DMS153 (cell line): ENCODE results near the gene MRPL28.
"Not testable (repeated sequence)": the region's sequence is repeated elsewhere in the genome, so short reads cannot be mapped to it uniquely, and the experiment has no call there.

Experiments used
- DNase-seq: peaks from one replicate; lab custom pipeline; 2025; lab: John Stamatoyannopoulos, UW

The MRPL28 gene

DNA sequence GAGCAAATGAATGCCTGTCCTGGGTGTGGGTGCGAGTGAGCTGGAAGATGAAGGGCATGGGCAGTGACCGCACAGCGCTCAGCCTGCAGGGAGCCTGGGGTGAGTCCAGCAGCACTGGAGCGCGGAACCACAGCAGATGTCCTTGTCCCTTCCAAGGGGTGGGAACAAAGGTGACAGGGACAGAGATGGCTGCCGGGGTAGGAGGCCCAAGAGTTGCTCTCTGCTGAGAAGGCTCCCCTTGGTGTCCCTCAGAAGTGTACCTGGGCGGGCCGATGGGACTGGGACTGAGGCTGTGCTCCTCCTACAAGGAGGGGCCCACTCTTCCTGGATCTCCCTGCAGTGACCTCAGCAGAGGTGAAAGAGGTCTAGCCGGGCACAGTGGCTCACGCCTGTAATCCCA is 19.0 kb upstream of the MRPL28 start:
- no peak for DNase-seq

DNA sequence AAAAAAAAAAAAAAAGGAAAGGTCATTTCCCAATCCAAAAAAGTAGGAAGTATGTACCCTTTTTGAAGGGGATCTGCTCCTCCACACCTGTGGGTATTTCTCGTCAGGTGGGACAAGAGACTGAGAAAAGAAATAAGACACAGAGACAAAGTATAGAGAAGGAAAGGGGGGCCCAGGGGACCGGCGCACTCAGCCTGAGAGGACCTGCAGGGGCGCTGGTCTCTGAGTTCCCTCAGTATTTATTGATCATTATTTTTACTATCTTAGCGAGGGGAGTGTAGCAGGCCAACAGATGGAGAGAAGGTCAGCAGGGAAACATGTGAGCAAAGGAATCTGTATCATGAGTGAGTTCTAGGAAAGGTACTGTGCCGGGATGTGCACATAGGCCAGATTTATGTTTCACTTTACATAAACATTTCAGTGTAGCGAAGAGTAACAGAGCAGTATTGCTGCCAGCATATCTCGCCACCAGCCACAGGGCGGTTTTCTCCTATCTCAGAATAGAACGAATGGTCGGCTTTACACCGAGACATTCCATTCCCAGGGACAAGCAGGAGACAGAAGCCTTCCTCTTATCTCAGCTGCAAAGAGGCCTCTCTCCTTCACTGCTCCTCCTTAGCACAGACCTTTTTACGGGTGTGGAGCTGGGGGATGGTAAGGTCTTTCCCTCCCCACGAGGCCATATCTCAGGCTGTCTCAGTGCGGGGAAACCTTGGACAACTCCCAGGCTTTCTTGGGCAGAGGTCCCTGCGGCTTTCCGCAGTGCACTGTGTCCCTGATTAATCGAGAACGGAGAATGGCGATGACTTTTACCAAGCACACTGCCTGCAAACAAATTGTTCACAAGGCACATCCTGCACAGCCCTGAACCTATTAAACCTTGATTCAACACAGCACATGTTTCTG is 17.7 kb upstream of the MRPL28 start:
- DNase-seq, result not testable (repeated sequence)

DNA sequence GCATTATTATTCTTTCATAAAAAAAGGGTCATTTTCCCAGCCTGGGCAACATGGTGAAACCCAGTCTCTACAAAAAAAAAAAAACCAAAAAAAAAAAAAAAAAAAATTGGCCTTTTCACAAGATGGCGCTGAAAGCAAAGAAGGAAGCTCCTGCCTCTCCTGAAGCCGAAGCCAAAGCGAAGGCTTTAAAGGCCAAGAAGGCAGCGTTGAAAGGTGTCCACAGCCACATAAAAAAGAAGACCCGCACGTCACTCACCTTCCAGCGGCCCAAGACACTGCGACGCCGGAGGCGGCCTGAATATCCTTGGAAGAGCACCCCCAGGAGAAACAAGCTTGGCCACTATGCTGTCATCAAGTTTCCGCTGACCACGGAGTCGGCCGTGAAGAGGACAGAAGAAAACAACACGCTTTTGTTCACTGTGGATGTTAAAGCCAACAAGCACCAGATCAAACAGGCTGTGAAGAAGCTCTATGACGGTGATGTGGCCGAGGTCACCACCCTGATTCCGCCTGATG is 16.4 kb upstream of the MRPL28 start:
- no peak for DNase-seq

DNA sequence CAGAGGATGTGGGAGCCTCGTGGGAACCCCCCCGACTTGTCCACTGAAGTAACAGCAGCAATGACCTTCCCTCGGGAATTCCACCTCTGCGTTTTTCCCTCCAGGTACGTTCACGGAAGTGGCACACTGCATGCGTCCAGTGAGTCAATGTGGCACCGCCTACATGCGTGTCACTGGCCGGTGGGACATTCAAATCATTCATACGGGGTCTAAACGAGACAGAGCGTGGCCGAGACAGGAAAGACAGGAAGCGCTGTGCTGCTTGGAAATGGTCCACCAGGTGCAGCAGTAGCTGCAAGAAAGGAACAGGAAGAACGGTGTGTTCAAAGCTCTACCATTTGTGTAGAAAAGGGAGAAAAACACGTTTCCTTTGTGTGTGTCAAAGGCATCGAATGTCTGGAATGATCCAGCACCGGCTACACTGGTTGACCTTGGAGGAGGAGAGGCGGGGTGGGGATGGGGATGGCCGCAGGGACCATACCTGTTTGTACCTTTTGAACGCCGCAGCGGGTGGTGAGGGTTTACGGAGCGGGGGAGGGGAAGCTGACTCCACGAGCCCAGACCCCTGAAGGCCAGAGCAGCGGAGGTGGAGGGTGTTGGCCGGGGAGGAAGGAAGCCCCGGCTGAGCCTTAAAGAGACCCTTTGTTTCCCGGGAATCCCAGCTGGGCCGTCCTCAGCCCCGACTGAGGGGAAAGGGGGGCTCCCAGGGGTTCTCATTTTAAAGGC is 13.2 kb upstream of the MRPL28 start:
- peak; percentile 91 for DNase-seq

DNA sequence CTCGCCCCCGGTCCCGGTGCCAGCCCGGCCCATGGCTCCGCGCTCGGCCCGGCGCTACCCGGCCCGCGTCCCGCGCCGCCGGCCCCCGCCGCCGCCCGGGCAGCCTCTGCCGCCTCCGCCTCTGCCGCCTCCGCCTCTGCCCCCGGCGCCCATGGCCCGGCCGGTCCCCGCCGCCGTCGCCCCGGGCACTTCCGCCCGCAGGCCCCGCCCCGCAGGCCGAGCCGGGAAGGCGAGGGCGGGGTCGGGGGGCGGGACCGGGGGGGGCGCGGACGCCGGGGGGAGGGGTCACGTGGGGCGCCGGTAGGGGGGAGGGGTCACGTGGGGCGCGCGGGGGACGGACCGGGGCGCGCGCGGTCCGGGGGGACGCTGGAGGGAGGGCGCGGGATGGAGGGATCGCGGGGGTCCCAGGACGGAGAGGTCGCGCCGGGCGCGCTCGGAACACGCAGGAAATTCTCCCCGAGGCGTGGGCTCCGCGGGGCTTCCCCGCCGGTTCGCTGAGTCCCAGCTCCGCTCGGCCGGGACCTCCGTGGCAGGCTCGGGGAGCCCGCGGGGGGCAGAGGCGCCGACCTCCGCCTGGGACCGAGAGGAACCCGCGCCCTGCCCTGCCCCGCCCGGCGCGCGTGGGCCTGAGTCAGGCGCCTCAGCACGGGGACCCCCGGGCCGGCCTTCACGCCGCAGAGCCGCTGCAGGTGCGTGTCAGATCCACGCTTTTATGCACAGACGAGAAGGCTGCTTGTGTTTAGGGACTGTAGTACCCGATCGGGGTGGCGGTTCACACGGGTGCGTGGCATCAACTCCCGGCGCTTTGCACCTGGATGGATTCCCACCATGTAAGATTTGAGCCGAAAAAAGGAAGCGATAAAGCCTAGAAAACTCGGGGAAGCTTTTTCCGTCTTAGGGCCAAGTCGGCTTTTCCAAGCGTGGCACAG is 11.7 kb upstream of the MRPL28 start, which contains the start of gene PGAP6:
Gene PGAP6, minus strand, starts transcription at position 190 of the 929 bp plus-strand sequence. Its CDS starts 157 bp downstream, at position 33.
- DNase-seq, result no peak

DNA sequence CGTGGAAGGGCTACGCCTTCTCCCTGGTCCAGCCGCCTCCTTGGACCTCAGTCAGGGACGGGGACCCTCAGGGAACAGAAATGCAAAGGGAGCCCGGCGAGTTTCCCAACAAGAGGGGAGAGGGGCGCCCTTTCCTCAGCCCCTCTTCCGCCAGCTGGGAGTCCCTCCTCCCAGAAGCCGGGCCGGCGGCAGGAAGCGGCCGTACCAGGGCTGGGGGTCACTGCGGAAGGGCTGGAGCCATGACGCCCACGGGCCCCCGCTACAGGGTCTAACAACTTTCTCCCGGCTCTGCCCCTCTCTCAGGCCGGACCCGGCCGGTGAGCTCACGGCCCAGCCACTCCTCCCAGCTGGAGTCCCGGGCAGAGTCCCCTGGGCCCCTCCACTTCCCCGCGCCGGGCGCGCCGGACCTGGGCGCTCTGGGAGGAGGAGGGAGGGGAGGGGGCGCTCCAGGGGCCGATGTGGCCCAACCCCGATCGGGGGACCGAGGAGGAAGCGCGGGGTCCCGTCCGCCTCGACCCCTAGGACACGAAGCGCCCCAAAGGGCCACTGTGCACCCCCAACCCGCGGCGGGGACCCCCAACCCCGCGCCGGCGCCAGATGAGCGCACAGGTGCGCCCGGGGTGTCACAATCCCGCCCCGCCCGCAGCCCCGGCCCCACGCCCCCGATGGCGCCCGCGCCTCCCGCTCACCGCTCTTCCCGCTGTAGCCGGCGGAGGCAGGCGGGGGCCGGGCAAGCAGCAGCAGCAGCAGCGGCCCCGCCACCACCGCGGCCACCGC is 10.9 kb upstream of the MRPL28 start:
- no peak for DNase-seq

DNA sequence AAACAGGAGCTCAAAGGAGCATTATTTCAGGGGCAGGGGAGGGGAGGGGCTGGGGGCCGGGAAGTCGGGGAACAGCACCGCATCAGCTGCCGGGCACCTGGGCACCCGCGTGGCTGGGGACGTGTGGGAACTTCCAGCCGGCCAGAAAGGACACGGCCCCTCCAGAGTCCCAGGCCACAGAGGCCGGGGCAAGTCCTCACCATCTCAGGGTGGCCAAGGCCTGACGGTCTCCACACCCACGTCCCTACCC is 10.3 kb upstream of the MRPL28 start:
- no peak for DNase-seq

DNA sequence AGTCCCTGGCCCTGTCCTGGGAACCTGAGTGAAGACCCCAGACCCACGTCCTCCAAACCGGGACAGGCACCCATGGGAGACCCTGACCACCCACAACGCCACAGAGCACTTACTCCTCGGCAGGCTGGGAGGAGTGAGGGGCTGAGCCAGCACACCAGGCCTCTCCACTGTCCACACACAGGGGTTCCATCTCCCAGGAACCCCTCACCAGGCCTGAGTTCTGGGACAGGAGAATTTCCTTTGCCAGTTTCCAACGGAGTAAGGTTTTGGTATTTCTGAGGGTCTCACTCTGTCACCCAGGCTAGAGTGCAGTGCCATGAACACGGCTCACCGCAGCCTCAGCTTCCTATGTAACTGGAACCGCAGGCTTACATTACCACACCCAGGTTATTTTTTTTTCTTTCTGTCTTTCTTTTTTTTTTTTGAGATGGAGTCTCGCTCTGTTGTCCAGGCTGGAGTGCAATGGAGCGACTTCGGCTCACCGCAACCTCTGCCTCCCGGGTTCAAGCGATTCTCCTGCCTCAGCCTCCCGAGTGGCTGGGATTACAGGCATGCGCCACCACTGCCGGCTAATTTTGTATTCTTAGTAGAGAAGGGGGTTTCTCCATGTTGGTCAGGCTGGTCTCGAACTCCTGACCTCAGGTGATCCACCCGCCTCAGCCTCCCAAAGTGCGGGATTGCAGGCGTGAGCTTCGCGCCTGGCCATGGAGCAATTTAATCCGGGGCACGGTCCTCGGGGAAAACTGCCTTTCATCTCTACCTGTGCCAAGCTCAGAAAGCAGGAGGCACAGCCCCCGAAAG is 9.8 kb upstream of the MRPL28 start:
- DNase-seq, result no peak

DNA sequence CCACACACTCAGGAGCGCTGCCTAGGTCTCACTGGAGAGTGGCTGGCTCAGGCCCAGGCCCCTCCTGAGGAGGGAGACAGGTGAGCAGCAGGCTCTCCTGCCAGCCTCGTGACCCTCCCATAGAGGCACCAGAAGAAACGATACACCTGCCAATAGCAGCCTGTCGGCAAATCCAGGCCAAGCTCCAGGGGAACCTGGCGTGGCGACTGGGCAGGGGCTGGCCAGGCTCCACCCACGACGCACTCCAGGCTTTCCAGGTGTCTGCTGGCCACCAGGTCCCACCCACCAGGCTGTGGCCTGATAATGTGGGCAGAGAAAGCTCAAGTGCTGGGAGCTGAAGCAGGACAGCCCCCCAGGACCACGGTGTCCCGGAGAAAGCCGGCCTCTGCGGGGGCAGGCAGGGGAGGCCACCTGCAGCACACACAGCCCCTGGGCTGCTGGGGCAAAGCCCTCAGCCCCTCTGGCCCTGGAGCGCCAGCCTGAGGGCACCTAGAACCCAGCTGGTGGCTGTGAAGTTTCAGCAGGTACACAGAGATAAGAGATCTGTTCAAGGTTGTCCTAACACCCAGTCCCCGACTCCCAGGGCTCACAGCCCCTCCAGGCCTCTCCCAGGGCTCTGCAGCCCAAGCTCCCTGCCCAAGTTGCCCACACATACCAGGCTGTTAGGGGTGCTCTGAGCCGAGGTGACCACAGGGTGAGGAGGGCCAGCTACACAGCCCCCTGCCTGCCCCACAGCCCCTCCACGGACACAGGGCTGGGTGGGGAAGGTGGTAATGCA is 9.0 kb upstream of the MRPL28 start:
- peak; percentile 93 for DNase-seq

DNA sequence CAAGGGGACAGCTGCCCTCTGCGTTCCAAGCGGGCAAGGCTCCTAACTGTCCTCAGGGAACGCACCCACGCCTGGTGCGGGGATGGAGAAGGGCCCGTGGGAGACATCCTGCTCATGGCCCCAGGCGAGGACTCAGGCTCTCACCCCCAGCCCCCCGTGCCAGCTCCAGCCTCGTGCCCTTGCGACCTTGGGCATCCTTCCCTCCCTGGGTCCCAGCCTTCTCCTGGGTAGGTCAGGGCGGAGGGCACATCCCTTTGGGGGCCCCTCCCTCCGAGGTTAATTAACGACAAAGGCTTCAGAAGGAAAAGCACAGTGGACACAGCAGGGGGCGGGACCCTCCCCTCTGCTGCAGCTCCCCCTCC is 8.5 kb upstream of the MRPL28 start:
- DNase-seq, result no peak

DNA sequence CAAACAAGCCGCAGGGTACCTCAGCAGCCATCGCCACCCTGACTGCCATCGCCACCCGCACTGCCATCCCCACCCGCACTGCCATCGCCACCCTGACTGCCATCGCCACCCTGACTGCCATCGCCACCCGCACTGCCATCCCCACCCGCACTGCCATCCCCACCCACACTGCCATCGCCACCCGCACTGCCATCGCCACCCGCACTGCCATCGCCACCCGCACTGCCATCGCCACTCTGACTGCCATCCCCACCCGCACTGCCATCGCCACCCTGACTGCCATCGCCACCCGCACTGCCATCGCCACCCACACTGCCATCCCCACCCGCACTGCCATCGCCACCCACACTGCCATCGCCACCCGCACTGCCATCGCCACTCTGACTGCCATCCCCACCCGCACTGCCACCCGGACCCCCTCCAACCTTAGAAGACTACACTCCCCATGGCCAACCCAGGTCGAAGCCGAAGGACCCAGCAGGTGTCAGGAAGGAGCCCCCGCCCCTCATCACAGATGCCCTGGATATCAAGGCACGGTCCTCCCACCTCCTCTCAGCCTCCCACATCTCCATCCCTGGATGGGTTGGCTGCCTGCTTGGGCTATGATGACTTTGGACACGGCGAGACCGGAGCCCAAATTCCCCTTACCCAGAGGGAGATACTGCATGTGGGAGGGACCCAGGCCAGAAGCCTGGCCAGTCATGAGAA is 7.9 kb upstream of the MRPL28 start:
- DNase-seq, result not testable (repeated sequence)

DNA sequence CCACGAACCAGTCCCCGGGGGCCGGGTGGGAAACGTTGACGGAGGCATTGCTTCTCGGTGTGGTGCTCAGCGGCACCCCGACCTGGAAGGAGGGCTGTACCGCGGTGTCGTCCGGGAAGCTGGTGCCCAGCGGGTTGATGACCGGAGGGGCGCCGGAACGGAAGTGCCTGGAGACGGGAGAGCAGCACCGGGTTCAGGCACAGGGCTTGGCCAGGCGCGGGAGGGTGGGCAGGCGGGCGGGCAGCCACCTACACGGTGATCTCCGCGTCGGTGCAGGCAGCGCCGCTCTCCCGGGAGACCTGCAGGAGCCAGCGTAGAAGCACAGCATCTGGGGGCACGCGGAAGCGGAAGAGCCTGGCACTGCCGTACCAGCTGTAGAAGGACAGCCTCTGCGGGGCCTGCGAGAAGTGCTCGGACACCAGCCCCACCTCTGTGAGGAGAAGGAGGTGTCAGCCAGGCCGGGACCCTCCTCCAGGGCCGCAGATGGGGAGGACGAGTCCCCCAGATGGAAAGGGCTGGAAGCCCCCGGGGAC is 7.1 kb upstream of the MRPL28 start:
- no peak for DNase-seq

DNA sequence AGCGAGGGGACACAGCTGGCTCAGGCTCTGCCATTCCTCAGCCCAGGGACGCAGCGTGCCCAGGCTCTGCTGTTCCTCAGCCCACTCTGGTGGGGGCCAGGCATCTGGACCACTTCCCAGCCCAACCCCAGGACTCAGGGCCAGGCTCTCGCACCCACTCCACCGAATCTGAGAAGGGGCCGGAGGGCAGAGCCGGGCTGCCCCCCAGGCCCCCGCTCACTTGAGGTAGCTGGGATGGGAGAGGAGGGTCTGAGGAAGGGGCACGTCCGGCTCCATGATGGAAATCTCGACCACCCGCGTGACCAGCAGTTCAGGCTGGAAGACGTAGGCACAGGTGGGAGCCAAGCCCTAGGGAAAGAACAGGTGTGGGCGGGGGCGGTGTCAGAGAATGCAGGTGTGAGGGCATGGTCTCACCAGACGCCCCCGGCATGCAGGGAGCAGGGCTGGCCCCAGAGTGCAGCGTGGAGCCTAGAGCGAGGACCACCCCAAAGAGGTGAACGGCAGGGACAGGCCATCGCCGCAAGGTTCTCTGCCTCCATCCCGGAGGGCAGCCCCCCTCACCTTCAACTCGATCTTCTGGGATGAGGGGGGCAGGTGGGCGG is 6.6 kb upstream of the MRPL28 start:
- DNase-seq, result no peak

DNA sequence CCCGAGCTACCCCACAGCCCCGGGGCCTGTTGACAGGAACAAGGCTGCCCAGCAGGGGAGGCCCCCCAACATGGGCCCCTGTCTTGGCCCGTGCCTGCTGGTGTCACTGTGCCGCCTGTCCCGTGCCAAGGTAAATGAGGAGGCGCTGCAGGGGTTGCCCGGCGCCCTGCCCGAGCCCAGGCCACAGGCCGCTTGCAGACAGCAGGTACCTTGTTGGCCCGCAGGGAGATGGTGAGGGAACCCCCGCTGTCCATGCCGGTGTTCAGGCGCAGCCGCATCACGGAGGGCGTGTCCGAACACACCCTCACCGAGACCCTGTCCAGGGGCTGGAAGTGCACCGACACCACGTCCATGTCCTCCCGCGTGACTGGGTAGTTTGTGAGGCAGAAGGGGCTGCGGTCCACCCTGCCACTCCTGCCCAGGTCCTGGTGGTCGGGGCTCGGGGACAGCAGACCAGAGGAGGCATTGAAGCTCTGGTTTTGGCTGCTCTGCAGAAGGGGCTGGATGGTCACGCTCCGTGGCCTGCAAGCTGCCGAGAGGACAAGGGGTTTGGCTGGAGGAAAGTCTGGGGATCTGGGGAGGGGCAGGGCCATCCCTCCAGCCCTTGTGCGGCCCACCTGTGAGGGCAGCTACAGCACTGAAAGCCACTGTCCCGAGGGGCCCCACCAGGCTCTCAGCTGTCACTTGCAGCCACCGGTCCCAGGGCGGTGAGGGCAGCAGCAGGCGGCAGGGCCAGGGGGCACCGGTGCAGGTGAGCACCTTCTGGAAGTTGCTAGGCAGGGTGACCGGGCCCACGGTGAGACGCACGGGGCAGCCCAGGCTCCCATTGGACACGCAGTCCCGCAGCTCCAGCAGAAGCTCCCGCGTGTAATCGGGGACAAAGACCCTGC is 5.8 kb upstream of the MRPL28 start:
- no peak for DNase-seq

DNA sequence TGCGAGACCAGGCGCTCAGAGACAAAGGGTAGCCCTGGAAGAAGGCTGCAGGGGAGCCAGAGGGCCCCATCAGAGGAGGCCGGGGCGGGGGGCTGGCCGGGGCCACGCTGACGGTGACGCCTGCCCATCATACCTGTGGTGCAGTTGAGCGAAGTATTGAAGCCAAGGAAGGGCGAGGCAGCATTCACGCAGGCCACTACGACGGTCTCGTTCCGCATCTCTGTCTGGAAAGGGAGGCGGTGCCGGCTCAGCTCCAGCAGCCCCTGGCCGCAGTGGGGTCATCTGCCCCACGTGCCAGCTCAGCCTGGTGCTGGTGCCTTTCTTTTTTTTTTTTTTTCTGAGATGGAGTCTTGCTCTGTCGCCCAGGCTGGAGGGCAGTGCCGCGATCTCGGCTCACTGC is 4.9 kb upstream of the MRPL28 start:
- DNase-seq, result no peak

DNA sequence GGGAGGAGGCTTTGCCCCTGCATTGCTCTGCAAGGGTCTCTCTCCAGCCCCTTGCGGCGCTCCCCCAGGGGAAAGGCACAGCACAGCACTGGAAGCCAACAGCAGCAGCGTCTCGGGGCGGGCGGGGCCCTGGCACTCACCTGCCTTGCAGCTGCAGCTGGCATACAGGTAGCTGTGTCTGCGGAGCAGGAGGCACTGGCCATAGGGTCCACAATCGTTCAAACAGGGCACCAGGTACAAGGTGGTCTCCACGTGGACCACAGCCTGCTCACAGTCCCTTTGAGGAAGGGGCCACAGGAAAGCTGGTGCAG is 4.2 kb upstream of the MRPL28 start:
- no peak for DNase-seq

DNA sequence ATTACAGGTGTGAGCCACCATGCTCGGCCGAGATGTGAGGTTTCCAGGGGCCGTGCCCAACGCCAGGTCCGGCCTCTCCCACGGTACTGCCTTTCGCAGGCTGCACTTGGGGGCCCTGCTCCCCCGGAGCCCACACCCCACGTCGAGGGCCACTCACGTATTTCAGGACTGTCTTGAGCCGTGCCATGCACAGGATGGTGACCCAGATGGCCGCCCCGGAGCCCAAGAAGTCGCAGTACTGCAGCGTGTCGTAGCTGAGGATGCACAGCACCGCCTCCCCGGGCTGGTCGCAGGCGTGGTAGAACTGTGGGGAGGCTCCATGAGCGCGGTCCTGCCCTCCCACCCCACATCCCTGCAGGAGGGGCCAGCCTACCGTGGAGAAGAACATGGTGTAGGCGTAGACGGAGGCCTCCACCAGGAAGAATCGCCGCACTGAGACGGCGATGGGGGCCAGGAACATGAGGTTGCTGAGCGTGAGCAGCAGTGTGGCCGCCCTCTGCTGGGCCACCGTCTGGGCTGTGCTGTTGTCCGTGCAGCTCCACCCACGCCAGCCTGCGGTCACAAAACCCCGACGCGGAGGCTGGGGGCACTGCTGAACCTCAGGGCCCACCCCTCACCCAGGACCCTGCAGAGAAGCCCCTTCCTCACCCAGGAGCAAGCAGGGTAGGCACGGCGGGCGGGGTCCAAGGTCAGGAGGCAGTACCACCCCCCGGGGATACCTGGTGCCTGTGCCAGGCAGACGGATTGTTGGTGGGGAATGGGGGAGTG is 3.7 kb upstream of the MRPL28 start:
- DNase-seq, result no peak
